ENCODE data around the gene ETAA1. TPM values are rescaled to one million over a fixed set of nuclear protein-coding genes. Genes with fewer than 3 reads are reported as not detected.

ETAA1 gene
- total RNA-seq, 1 donor from 2014 or later = 13.7 TPM

GRCh38 chr2:67438337-67438736 is 41.2 kb downstream of the ETAA1 start:
- Histone ChIP-seq H3K27me3 (no peaks in the 10 kb centered on the region), H3K36me3 (no peaks in the 10 kb centered on the region), H3K9me3 (no peaks in the 10 kb centered on the region), H3K27ac (no peak overlapping the region), H3K4me1 (no peaks in the 10 kb centered on the region), H3K4me3 (no peak overlapping the region)
- TF ChIP-seq CTCF (IDR thresholded peaks at IDR 0.05) = no peak
- no peak for ATAC-seq
- intact Hi-C loops (cut with DNase I) = no loop called here
- no peak for DNase-seq

GRCh38 chr2:67445652-67446268 is 48.6 kb downstream of the ETAA1 start:
- H3K27me3 ChIP-seq = no peaks in the 10 kb centered on the region
- no peaks in the 10 kb centered on the region for H3K9me3 ChIP-seq
- intact Hi-C loops (cut with DNase I) = no loop called here
- peak; percentile 42 for ATAC-seq
- DNase-seq = no peak
- TF ChIP-seq CTCF (IDR thresholded peaks at IDR 0.05) = no peak
- H3K27ac ChIP-seq = peak overlapping the region; percentile 4
- H3K4me1 ChIP-seq = no peaks in the 10 kb centered on the region
- H3K36me3 ChIP-seq = no peaks in the 10 kb centered on the region
- H3K4me3 ChIP-seq = no peak overlapping the region

DNA sequence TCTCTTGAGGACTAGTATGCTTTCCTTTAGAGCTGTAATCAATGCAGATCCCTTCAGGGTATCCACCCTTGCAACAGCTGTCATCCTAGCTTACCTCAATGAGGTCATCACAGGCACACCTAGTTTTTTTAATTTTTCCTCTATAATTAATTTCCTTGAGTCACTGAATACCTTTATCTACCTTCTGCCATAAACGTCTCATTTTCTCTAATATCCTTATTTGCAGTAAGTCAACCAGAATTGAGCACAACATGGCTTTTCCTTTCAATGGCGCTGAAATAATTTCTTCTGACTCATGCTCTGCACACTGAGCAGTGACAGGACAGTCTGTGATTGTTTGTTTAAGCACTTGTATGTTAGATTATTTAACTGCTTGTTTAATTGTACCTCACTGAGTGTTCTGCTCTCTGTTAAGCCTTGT is 49.4 kb downstream of the ETAA1 start:
- peak overlapping the region; percentile 4 for H3K27ac ChIP-seq
- TF ChIP-seq CTCF (IDR thresholded peaks at IDR 0.05) = no peak
- ATAC-seq (peak; percentile 82), DNase-seq (no peak)
- H3K4me1 ChIP-seq = no peaks in the 10 kb centered on the region
- no peaks in the 10 kb centered on the region for H3K9me3 ChIP-seq
- H3K4me3 ChIP-seq = no peak overlapping the region
- no peaks in the 10 kb centered on the region for H3K36me3 ChIP-seq
- H3K27me3 ChIP-seq = no peaks in the 10 kb centered on the region
- intact Hi-C loops (cut with DNase I) = no loop called here

GRCh38 chr2:67448648-67449047 is 51.5 kb downstream of the ETAA1 start:
- Histone ChIP-seq H3K4me1 (no peaks in the 10 kb centered on the region), H3K27me3 (no peaks in the 10 kb centered on the region), H3K4me3 (no peak overlapping the region), H3K9me3 (no peaks in the 10 kb centered on the region), H3K27ac (no peak overlapping the region), H3K36me3 (no peaks in the 10 kb centered on the region)
- ATAC-seq = no peak
- intact Hi-C loops (cut with DNase I) = no loop called here
- DNase-seq = no peak
- no peak for TF ChIP-seq CTCF (IDR thresholded peaks at IDR 0.05)

- no peak for DNase-seq
- TF ChIP-seq CTCF (IDR thresholded peaks at IDR 0.05) = no peak
Observed at GRCh38 chr2:67451086-67451832, 54.1 kb downstream of the ETAA1 start.

More at GRCh38 chr2:67451086-67451832, 54.1 kb downstream of the ETAA1 start:
- H3K9me3 ChIP-seq = no peaks in the 10 kb centered on the region
- H3K36me3 ChIP-seq = no peaks in the 10 kb centered on the region
- H3K27ac ChIP-seq = no peak overlapping the region
- intact Hi-C loops (cut with DNase I) = no loop called here
- no peak overlapping the region for H3K4me3 ChIP-seq
- no peaks in the 10 kb centered on the region for H3K4me1 ChIP-seq
- H3K27me3 ChIP-seq = no peaks in the 10 kb centered on the region
- no peak for ATAC-seq

All from upper lobe of right lung (tissue), 1 donor.